22Rv1 (cell line): ENCODE data around the gene SERINC1.

Source experiments
- CTCF ChIP-seq: fragments of 450-650 bp; IDR thresholded peaks from 2 replicates; pipeline ENCODE4 v1.5.1; 2017; ENCODE audit warnings: mild to moderate bottlenecking
- ZFX ChIP-seq: fragments of 450-650 bp; IDR thresholded peaks from 2 replicates; pipeline ENCODE4 v1.6.1; 2017; ENCODE audit warnings: antibody characterized with exemption, borderline replicate concordance

- no peak for TF ChIP-seq ZFX
- no peak for TF ChIP-seq CTCF
Measured at GRCh38 chr6:122406187-122406586, 65.4 kb downstream of the SERINC1 start.
